H1 (cell line): ENCODE measurements around the gene CHRM4. TPM values are rescaled to one million over a fixed set of nuclear protein-coding genes. Genes with fewer than 3 reads are reported as not detected.

Experiments
- CTCF ChIA-PET: fragments of 300-600 bp; sonication (Branson Sonifier 250); formaldehyde crosslinking; loops from one replicate; lab custom pipeline; 2021; ENCODE audit not compliant: partially characterized antibody; lab: Charles Lee
- POLR2A ChIA-PET: fragments of 300-600 bp; sonication (Branson Sonifier 250); formaldehyde crosslinking; loops from one replicate; lab custom pipeline; 2021; ENCODE audit warnings: inconsistent platforms; ENCODE audit not compliant: partially characterized antibody; lab: Charles Lee
- DNase-seq, 2 experiments: peaks; one replicate each; pipeline versions ENCODE4 v3.0.0 to v3.0.0-alpha.2; 2010 to 2022; ENCODE audit warnings: low spot score in 2 of 2, low read depth in 1 of 2, mixed read lengths in 1 of 2
- FAIRE-seq: peaks from 2 replicates; lab custom pipeline; 2011; peaks lifted over from hg19 to GRCh38; lab: Jason Lieb, UNC
- H2AFZ ChIP-seq: 2 replicates; pipeline ENCODE4 v1.8.1; 2012; ENCODE audit warnings: low read length, inconsistent platforms
- H2AK5ac ChIP-seq: 2 replicates; pipeline ENCODE4 v1.6.1; 2013; ENCODE audit warnings: low read depth, low read length
- H2BK120ac ChIP-seq: replicated peaks from 2 replicates; pipeline ENCODE3; 2013; ENCODE audit warnings: low read depth, low read length, inconsistent platforms
- H2BK12ac ChIP-seq: 2 replicates; pipeline ENCODE4 v1.6.1; 2013; ENCODE audit warnings: low read depth, low read length
- H2BK15ac ChIP-seq: 2 replicates; pipeline ENCODE4 v1.6.1; 2013; ENCODE audit warnings: low read length
- H2BK20ac ChIP-seq: 2 replicates; pipeline ENCODE4 v1.6.1; 2013; ENCODE audit warnings: low read length
- H2BK5ac ChIP-seq: 2 replicates; pipeline ENCODE4 v1.6.1; 2013; ENCODE audit warnings: low read depth, low read length
- H3K14ac ChIP-seq: 2 replicates; pipeline ENCODE4 v1.6.1; 2013; ENCODE audit warnings: inconsistent platforms; ENCODE audit not compliant: insufficient read length
- H3K18ac ChIP-seq: 2 replicates; pipeline ENCODE4 v1.6.1; 2013; ENCODE audit warnings: low read length; ENCODE audit errors: extremely low read depth
- H3K23ac ChIP-seq: 2 replicates; pipeline ENCODE4 v1.6.1; 2013; ENCODE audit warnings: inconsistent platforms; ENCODE audit not compliant: insufficient read length
- H3K23me2 ChIP-seq: 2 replicates; pipeline ENCODE4 v1.6.1; 2013; ENCODE audit warnings: low read depth, low read length
- H3K27ac ChIP-seq: 2 replicates; pipeline ENCODE4 v1.6.1; 2011; ENCODE audit warnings: low read depth, low read length, inconsistent platforms
- H3K27me3 ChIP-seq, 4 experiments: replicated peaks in 1 of 4; 1 replicate in 1 of 4; 2 replicates in 3 of 4; pipeline versions ENCODE4 v1.6.1 to v1.8.1; 2011 to 2013; ENCODE audit warnings: low read length in 3 of 4, mild to moderate bottlenecking in 3 of 4, inconsistent platforms in 2 of 4, mixed read lengths in 2 of 4, moderate library complexity in 1 of 4; ENCODE audit not compliant: control insufficient read depth in 3 of 4, insufficient read depth in 3 of 4; ENCODE audit errors: extremely low read depth in 1 of 4
- H3K36me3 ChIP-seq, 4 experiments: 2 replicates each; pipeline versions ENCODE4 v1.6.1 to v1.8.1; 2011 to 2013; ENCODE audit warnings: mild to moderate bottlenecking in 4 of 4, low read length in 3 of 4, moderate library complexity in 2 of 4, control low read depth in 1 of 4, inconsistent platforms in 1 of 4; ENCODE audit not compliant: insufficient read depth in 4 of 4, control insufficient read depth in 2 of 4
- H3K4ac ChIP-seq: replicated peaks from 2 replicates; pipeline ENCODE3; 2013; ENCODE audit warnings: low read length, low read depth, mixed read lengths, inconsistent platforms; ENCODE audit not compliant: insufficient read length
- H3K4me1 ChIP-seq, 4 experiments: replicated peaks in 1 of 4; 1 replicate in 1 of 4; 2 replicates in 3 of 4; pipeline versions ENCODE4 v1.6.1 to v1.8.1; 2011 to 2013; ENCODE audit warnings: low read length in 3 of 4, inconsistent platforms in 2 of 4, mixed read lengths in 1 of 4; ENCODE audit not compliant: insufficient read depth in 4 of 4, control insufficient read depth in 3 of 4
- H3K4me2 ChIP-seq, 2 experiments: 2 replicates each; pipeline versions ENCODE4 v1.6.1 to v1.8.1; 2011 to 2013; ENCODE audit warnings: low read depth in 2 of 2, low read length in 2 of 2, control low read depth in 1 of 2, inconsistent platforms in 1 of 2, mild to moderate bottlenecking in 1 of 2; ENCODE audit not compliant: insufficient read depth in 1 of 2
- H3K4me3 ChIP-seq, 4 experiments: fragments of 200-600, 300-600 bp in 1 of 4; sonication (generic), shearing (Covaris generic), sonication (Bioruptor Twin) in 1 of 4; 2 replicates each; pipeline versions ENCODE4 v1.5.1 to v1.8.1; 2011 to 2016; ENCODE audit warnings: low read length in 4 of 4, low read depth in 3 of 4, control low read depth in 2 of 4, inconsistent platforms in 2 of 4, mild to moderate bottlenecking in 2 of 4, mixed read lengths in 1 of 4, moderate library complexity in 1 of 4; ENCODE audit not compliant: insufficient read depth in 2 of 4; ENCODE audit errors: extremely low read depth in 1 of 4
- H3K56ac ChIP-seq: replicated peaks from 2 replicates; pipeline ENCODE3; 2013; ENCODE audit warnings: low read depth, mild to moderate bottlenecking, mixed read lengths, low read length, inconsistent platforms; ENCODE audit not compliant: insufficient read length
- H3K79me1 ChIP-seq: 2 replicates; pipeline ENCODE4 v1.6.1; 2013; ENCODE audit warnings: low read depth, low read length, control low read depth
- H3K79me2 ChIP-seq, 2 experiments: 2 replicates each; pipeline versions ENCODE4 v1.6.1 to v1.8.1; 2012 to 2013; ENCODE audit warnings: low read length in 2 of 2, mild to moderate bottlenecking in 2 of 2, inconsistent platforms in 1 of 2; ENCODE audit not compliant: insufficient read depth in 2 of 2, control insufficient read depth in 1 of 2
- H3K9ac ChIP-seq, 4 experiments: replicated peaks in 1 of 4; 1 replicate in 1 of 4; 2 replicates in 3 of 4; pipeline versions ENCODE4 v1.6.1 to v1.8.1; 2011 to 2013; ENCODE audit warnings: low read depth in 3 of 4, low read length in 3 of 4, control low read depth in 2 of 4, mild to moderate bottlenecking in 2 of 4, moderate library complexity in 2 of 4, inconsistent platforms in 1 of 4; ENCODE audit errors: extremely low read depth in 1 of 4
- H3K9me3 ChIP-seq, 2 experiments: 2 replicates each; pipeline versions ENCODE4 v1.6.1 to v1.8.1; 2012 to 2013; ENCODE audit warnings: mild to moderate bottlenecking in 2 of 2, moderate library complexity in 2 of 2, control low read depth in 1 of 2, inconsistent platforms in 1 of 2, low read depth in 1 of 2, low read length in 1 of 2, mixed read lengths in 1 of 2; ENCODE audit not compliant: insufficient read depth in 2 of 2
- H4K20me1 ChIP-seq, 2 experiments: replicated peaks in 1 of 2; 2 replicates each; pipeline versions ENCODE3 to v1.8.1; 2011 to 2013; ENCODE audit warnings: inconsistent platforms in 2 of 2, low read length in 2 of 2, mild to moderate bottlenecking in 1 of 2; ENCODE audit not compliant: insufficient read depth in 2 of 2, control insufficient read depth in 1 of 2
- H4K5ac ChIP-seq: 2 replicates; pipeline ENCODE4 v1.6.1; 2013; ENCODE audit warnings: low read length, low read depth, mixed read lengths, inconsistent platforms; ENCODE audit not compliant: insufficient read length
- H4K8ac ChIP-seq: 2 replicates; pipeline ENCODE4 v1.8.0; 2013; ENCODE audit warnings: mild to moderate bottlenecking, moderate library complexity, low read length, inconsistent platforms; ENCODE audit not compliant: insufficient read depth; ENCODE audit errors: extremely low read depth
- H4K91ac ChIP-seq: replicated peaks from 2 replicates; pipeline ENCODE3; 2013; ENCODE audit warnings: low read length, mixed read lengths, inconsistent platforms; ENCODE audit not compliant: insufficient read length
- CTCF ChIP-seq, 3 experiments: IDR thresholded peaks; 1 replicate in 2 of 3; 2 replicates in 1 of 3; pipeline versions ENCODE4 v1.5.1 to v1.6.1; 2011; ENCODE audit warnings: low read length in 3 of 3, mild to moderate bottlenecking in 3 of 3, inconsistent platforms in 2 of 3, low read depth in 1 of 3, moderate library complexity in 1 of 3; ENCODE audit not compliant: insufficient read depth in 1 of 3; ENCODE audit errors: control extremely low read depth in 1 of 3
- MAX ChIP-seq: IDR thresholded peaks from 2 replicates; pipeline ENCODE4 v1.6.1; 2012; ENCODE audit warnings: inconsistent platforms
- WGBS, 2 experiments: shearing (Covaris generic) in 1 of 2; methylation state at CpG; one replicate each; pipeline versions ENCODE4 v1.1.6 to v1.1.7; 2013 to 2015; ENCODE audit warnings: low lambda C conversion rate in 2 of 2, mixed read lengths in 2 of 2, inconsistent platforms in 1 of 2, low coverage in 1 of 2, missing lambda C conversion rate in 1 of 2; ENCODE audit not compliant: insufficient replicate concordance in 2 of 2, insufficient coverage in 1 of 2, insufficient read length in 1 of 2; ENCODE audit errors: extremely low coverage in 1 of 2, missing lambda C conversion rate in 1 of 2; 5-methylcytosine and 5-hydroxymethylcytosine counted together
- polyA plus RNA-seq, 7 experiments: library from polyadenylated mRNA; depleted of rRNA in 3 of 7; stranded (reverse) in 5 of 7; unstranded in 2 of 7; fragments of >200 nt in 5 of 7; fragments of 200-250 nt in 2 of 7; gene quantifications; 1 replicate in 5 of 7; 2 replicates in 1 of 7; 4 replicates in 1 of 7; pipeline versions ENCODE4 v1.2.1 to v1.2.3, GENCODE V29; 2011 to 2013; ENCODE audit warnings: missing spikeins in 2 of 7, mixed read lengths in 2 of 7
- total RNA-seq: library from RNA; stranded (reverse); fragmentation: NEBNext Ultra II Directional; extraction: Animal tissue kit (Norgen Biotek cat#: 25700); gene quantifications from 2 replicates; pipeline ENCODE4 v1.2.1, GENCODE V29; 2021

The CHRM4 gene
- total and polyA plus RNA-seq, 2 of the 8 experiments (the other 6 are each of a cell fraction or from before 2014, with no cell fraction given): 1.1 to 1.3 TPM

DNA sequence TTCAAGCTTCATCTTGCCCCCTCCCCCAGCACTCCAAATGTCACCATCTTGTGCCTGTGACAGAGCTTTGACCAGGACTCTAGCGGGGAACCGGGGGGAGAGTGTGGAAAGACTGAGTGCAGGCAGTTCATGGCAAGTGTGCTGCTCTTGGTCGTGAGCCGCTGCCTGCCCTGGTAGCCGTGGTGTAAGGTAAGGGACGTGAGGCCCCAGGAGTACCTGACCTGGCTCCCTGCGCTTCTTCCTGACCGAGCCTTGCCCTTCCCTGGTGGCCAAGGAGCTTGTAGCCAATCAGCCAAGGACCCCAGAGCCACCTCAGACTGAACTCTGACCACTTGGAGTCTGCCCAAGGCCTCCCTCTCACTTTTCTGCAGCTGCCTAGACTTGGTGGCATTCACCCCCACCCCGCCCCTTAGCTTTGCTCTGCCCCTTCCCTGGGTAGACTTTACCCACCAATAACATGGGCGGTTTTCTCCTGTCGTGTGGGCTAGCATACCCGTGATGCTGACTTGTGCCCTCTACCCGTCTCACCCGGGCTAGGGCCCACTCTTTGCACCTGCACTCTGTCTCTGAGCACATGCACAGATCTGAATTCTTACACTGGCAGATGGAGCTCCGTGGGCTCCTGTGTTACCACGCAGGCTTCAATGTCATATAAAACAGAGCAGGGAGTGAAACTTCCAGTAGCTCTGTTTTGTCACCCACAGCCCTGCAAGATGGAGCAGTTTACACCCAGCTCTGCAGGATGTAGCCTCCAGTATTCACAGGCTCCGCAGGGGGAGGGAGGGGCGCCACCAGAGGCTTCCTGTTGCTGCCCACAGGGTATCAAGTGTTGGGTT lies 42.8 kb downstream of the CHRM4 start:
- POLR2A ChIA-PET: interaction anchor here (0.5 to 8.1 kb wide), 8 partner anchors 9 to 53 kb away, joined by 3 to 69 read pairs (median 8); partner anchors contain the start of gene MDK
- no peak for TF ChIP-seq MAX
- TF ChIP-seq CTCF (IDR thresholded peaks at IDR 0.05; ENCODE audit: control extremely low read depth in 1 of 3, insufficient read depth in 1 of 3, low read depth in 1 of 3, low read length in 3 of 3): no peak

More for the DNA sequence above, 42.8 kb downstream of the CHRM4 start:
- Histone ChIP-seq H2AFZ (no peak overlapping the region), H3K4me1 (peaks cover 18 to 56% (median 35%) of the 10 kb centered on the region in 4 experiments), H3K4me3 (peak overlapping the region; percentile 71 to 83 (median 77); a peak in 7 of 8 replicates), H3K14ac (no peak overlapping the region), H3K9me3 (no peaks in the 10 kb centered on the region), H4K5ac (no peak overlapping the region), H2BK20ac (no peak overlapping the region; the same call in 1 of the 2 replicates), H3K4me2 (peak overlapping the region; percentile 95 to 99), H2BK5ac (no peak overlapping the region), H2BK12ac (no peak overlapping the region), H2BK120ac (no peak overlapping the region), H3K79me1 (peaks cover 19% of the 10 kb centered on the region), H3K79me2 (peaks cover 0 to 55% of the 10 kb centered on the region in 2 experiments; a peak in 3 of 4 replicates), H2BK15ac (0 out of 2 replicates have a peak overlapping the region, but pooled peaks have one; percentile 19), H3K27me3 (peaks cover 0 to 7% (median 3%) of the 10 kb centered on the region in 4 experiments; a peak in 1 of 7 replicates), H2AK5ac (no peak overlapping the region), H3K23me2 (peaks cover 13% of the 10 kb centered on the region), H3K18ac (no peak overlapping the region), H4K8ac (no peak overlapping the region; the same call in 1 of the 2 replicates), H3K23ac (no peak overlapping the region), H3K4ac (no peak overlapping the region), H3K36me3 (no peaks in the 10 kb centered on the region), H4K20me1 (peaks cover 15 to 31% of the 10 kb centered on the region in 2 experiments), H3K9ac (peak overlapping the region in 2 of 4 experiments; percentile 14 to 65; a peak in 2 of 7 replicates), H4K91ac (peak overlapping the region; percentile 12), H3K56ac (no peak overlapping the region), H3K27ac (no peak overlapping the region)
- FAIRE-seq (no peak), DNase-seq (no peak)
- 73% methylated on average over 18 of the region's 18 CpGs; no CpG with 5 or more reads in 1 of the 2 experiments for WGBS, 2 experiments
- CTCF ChIA-PET: interaction anchor here (0.6 to 44.5 kb wide), 14 partner anchors 6 to 292 kb away, joined by 3 to 1004 read pairs (median 4); partner anchors contain the start of genes CREB3L1, DGKZ and MDK
